ENCODE measurements around the gene CDH22. TPM values are rescaled to one million over a fixed set of nuclear protein-coding genes. Genes with fewer than 3 reads are reported as not detected.

Gene CDH22
- total RNA-seq, 1 experiment from 2014 or later: not detected

DNA sequence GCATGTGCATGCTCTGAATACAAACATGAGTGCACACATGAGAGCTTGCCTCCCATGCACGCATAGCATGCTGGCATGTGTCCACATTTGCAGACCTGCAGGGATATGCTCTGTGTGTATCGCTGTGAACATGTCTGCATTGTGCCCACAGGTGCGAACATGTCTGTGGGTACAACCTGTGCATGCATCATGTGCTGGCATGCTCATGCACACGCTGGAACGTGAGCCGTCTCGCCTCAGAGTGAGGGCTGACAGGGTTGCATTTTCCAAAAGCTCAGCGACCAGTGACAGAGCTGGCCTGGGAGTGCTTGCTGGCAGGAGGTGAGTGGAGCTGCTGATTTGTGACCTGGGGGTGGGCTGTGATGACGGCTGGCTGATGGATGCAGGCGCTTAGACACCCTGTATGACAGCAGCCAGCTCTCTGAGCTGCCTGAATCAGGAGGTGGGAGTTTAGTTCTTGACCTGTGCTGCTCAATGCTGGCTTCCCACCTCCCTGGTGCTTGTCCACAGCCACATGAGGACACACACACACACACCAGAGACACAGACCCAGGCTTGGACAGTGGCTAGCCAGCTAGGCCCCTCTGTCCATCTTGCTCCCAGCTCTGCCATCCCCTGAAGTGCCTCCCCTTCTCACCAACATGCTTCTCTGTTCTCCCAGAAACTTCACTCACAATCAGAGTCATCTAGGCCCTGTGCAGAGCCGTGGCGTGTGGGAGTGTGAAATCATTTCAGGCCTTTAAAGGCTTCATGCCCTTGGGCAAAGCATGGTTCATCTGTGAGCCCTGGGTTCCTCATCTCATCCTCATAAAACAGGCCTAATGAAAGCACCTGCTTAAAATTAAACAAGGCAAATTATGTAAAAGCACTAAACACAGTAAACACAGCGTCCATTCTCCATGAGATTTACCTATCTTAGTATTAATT, 138.8 kb downstream of the CDH22 start:
- Histone ChIP-seq H3K36me3 (ENCODE audit: control insufficient read depth, insufficient read depth, low read length) (no peaks in the 10 kb centered on the region), H3K9me3 (ENCODE audit: control insufficient read depth, insufficient read depth, low read depth, low read length) (no peaks in the 10 kb centered on the region), H3K4me1 (ENCODE audit: control insufficient read depth, insufficient read depth, low read length) (no peaks in the 10 kb centered on the region), H3K27ac (ENCODE audit: low read length) (no peak overlapping the region), H3K27me3 (ENCODE audit: control insufficient read depth, insufficient read depth, low read length) (peaks cover 18% of the 10 kb centered on the region), H3K4me3 (ENCODE audit: low read depth in 2 of 2, low read length in 2 of 2) (no peak overlapping the region)
- ChIA-PET POLR2A (no interaction called here), CTCF (no interaction called here)
- intact Hi-C loops (cut with micrococcal nuclease; ENCODE audit: unreplicated experiment) (no loop called here), in situ Hi-C loops (cut with HindIII; ENCODE audit: low pct_unique_long_range_greater_than_20kb, low sequenced_read_pairs) (no loop called here)
- TF ChIP-seq SIN3A (IDR thresholded peaks at IDR 0.05; ENCODE audit: borderline replicate concordance, insufficient read depth, low read depth, low read length) (no peak), REST (IDR thresholded peaks at IDR 0.05; ENCODE audit: insufficient read depth in 1 of 2, low read depth in 2 of 2, low read length in 1 of 2) (no peak)
- no TSS peak for BruUV-seq (replicated peaks)
- ATAC-seq: no peak
- no peak for DNase-seq (ENCODE audit: low read depth, low spot score)

DNA sequence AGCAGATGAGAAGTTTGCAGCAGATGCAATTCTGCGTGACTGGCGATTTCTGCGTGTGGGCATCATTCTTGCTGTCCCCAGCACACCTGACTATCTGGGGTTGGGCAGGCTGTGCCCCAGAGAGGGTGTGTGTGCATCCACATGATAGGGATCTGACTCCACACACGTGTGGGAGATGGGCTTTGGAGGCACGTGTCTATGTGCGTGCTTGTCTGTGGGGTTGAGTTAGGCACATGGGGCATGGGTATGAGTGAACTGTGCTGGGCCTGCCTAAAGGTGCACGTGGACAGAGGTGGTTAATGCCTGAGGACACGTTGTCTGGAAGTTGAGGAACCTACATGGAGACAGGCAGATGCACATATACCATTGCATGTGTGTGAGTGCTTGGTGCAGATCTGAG, 139.9 kb downstream of the CDH22 start:
- no peaks in the 10 kb centered on the region for H3K9me3 ChIP-seq (ENCODE audit: control insufficient read depth, insufficient read depth, low read depth, low read length)
- CTCF ChIA-PET: no interaction called here
- in situ Hi-C loops (cut with HindIII; ENCODE audit: low pct_unique_long_range_greater_than_20kb, low sequenced_read_pairs) (no loop called here), intact Hi-C loops (cut with micrococcal nuclease; ENCODE audit: unreplicated experiment) (no loop called here)
- H3K4me3 ChIP-seq (ENCODE audit: low read depth in 2 of 2, low read length in 2 of 2): no peak overlapping the region
- POLR2A ChIA-PET: no interaction called here
- no peak overlapping the region for H3K27ac ChIP-seq (ENCODE audit: low read length)
- ATAC-seq (no peak), DNase-seq (ENCODE audit: low read depth, low spot score) (no peak)
- no peak for TF ChIP-seq REST (IDR thresholded peaks at IDR 0.05; ENCODE audit: insufficient read depth in 1 of 2, low read depth in 2 of 2, low read length in 1 of 2)
- TF ChIP-seq, protein P1, sequence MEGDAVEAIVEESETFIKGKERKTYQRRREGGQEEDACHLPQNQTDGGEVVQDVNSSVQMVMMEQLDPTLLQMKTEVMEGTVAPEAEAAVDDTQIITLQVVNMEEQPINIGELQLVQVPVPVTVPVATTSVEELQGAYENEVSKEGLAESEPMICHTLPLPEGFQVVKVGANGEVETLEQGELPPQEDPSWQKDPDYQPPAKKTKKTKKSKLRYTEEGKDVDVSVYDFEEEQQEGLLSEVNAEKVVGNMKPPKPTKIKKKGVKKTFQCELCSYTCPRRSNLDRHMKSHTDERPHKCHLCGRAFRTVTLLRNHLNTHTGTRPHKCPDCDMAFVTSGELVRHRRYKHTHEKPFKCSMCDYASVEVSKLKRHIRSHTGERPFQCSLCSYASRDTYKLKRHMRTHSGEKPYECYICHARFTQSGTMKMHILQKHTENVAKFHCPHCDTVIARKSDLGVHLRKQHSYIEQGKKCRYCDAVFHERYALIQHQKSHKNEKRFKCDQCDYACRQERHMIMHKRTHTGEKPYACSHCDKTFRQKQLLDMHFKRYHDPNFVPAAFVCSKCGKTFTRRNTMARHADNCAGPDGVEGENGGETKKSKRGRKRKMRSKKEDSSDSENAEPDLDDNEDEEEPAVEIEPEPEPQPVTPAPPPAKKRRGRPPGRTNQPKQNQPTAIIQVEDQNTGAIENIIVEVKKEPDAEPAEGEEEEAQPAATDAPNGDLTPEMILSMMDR (IDR thresholded peaks at IDR 0.05): no peak
- no peak for TF ChIP-seq SIN3A (IDR thresholded peaks at IDR 0.05; ENCODE audit: borderline replicate concordance, insufficient read depth, low read depth, low read length)
- no peak for TF ChIP-seq TCF7L2 (IDR thresholded peaks at IDR 0.05; ENCODE audit: low read depth, low read length)
- no peak for TF ChIP-seq POLR2AphosphoS5 (IDR thresholded peaks at IDR 0.05; ENCODE audit: low read depth, low read length)
- H3K36me3 ChIP-seq (ENCODE audit: control insufficient read depth, insufficient read depth, low read length): no peaks in the 10 kb centered on the region
- no peaks in the 10 kb centered on the region for H3K4me1 ChIP-seq (ENCODE audit: control insufficient read depth, insufficient read depth, low read length)
- no TSS peak for BruUV-seq (replicated peaks)
- peaks cover 13% of the 10 kb centered on the region for H3K27me3 ChIP-seq (ENCODE audit: control insufficient read depth, insufficient read depth, low read length)
